ENCODE data around the gene TFDP2.
"Not testable (repeated sequence)": the region's sequence is repeated elsewhere in the genome, so short reads cannot be mapped to it uniquely, and the experiment has no call there.

TFDP2 gene

DNA sequence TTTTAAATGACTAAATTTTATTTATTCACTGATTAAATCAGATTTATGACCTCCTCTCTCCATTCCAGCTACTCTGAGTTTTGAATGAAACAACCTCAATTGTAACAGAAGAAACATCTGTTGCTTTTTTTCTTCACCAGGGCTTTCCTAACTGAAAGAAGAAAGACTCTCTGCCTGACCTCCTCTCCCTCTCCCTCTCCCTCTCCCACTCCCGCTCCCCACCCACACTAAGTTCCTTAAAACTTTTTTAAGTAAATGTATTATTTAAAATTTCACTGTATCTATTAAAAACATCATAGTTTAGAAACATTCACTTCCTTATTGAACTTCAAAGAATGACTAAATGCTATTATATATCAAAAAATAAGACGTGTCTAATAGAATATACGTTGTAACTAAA lies 122.0 kb downstream of the TFDP2 start:
- DNase-seq (ENCODE audit: low spot score) (no peak), FAIRE-seq (no peak)

- FAIRE-seq, result no peak
- DNase-seq (ENCODE audit: low spot score), result no peak
These were observed 123.0 kb downstream of the TFDP2 start for GRCh38 chr3:142026333-142026732.

- FAIRE-seq (no peak), DNase-seq (ENCODE audit: low spot score) (no peak)
These were observed 127.0 kb downstream of the TFDP2 start for GRCh38 chr3:142022381-142022780.

DNA sequence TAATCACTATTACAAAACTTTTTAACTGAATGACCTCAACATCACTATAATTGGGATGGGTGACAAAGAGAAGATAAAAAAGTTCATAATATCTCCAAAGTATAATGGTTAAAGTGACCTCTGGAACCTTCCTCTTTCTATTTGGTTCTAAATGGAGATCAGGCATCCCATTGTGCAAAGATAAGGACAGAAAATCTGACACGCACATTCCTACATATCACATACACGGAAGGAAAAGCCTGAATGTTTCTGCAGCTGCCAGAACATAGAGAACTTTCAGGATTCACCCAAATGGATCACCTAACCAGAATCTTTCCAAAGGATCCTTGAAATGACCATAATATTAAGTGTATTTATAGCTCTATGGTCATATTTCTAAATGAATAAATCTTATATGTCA lies 128.2 kb downstream of the TFDP2 start:
- FAIRE-seq (no peak), DNase-seq (ENCODE audit: low spot score) (no peak)

DNA sequence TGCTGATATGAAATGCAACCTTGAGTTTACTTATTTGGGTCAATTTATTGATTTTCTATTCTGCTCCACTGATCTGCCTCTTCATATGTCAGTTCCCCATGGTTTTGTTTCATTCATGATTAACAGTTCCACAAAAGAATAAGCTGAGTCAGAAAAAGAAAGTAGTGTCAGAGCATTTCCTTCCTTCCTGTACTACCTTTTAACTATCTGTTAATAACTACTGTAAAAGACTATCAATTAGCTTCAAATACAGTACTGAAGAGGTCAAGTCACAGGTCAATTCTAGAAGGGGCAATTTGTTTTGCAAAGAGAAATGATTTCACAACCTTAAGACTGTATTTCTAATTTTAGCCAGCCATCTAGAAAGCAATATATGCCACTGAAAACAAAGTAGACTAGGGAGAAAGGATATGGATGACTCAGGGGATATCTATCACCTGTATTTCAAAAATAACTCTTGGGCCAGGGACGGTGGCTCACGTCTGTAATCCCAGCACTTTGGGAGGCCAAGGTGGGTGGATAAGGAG lies 129.5 kb downstream of the TFDP2 start:
- DNase-seq (ENCODE audit: low spot score), result no peak
- FAIRE-seq, result no peak

DNA sequence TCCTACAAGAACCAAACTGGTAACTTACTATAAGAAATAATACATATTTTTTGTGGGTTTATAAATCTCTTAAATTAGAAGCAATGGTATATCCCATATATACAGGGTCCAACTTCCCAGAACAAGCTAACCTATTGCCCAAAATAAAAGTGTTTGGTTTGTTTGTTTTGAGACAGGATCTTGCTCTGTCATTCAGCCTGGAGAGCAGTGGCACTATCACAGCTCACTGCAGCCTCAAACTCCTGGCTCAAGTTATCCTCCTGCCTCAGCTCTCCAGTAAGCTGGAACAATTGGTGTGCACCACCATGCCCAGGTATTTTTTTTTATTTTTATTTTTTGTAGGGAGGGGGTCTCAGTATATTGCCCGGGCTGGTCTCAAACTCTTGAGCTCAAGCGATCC lies 135.4 kb downstream of the TFDP2 start:
- no peak for FAIRE-seq

GRCh38 chr3:142013326-142013980 lies 135.9 kb downstream of the TFDP2 start:
- DNase-seq (ENCODE audit: low spot score) (no peak), FAIRE-seq (no peak)

More for the DNA sequence above, 135.4 kb downstream of the TFDP2 start:
- DNase-seq (ENCODE audit: low spot score), result no peak

- FAIRE-seq, result no peak
- DNase-seq (ENCODE audit: low spot score), result no peak
These were observed 140.3 kb downstream of the TFDP2 start for GRCh38 chr3:142009029-142009428.

GRCh38 chr3:142007710-142008399 lies 141.5 kb downstream of the TFDP2 start:
- DNase-seq (ENCODE audit: low spot score) (no peak), FAIRE-seq (no peak)

DNA sequence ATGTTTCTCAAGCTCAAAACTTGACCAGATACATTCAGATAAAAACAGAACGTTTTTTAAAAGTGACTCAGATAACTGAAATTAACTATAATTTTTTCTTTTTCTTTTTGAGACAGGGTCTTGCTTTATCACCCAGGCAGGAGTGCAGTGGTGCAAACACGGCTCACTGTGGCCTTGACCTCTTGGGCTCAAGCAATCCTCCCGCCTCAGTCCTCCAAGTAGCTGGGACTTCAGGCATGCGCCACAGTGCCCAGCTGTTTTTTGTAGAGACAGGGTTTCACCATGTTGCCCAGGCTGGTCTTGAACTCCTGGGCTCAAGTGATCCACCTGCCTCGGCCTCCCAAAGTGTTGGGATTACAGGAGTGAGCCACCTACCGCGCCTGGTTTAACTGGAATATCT lies 144.4 kb downstream of the TFDP2 start:
- FAIRE-seq; DNase-seq (ENCODE audit: low spot score): not testable (repeated sequence)

DNA sequence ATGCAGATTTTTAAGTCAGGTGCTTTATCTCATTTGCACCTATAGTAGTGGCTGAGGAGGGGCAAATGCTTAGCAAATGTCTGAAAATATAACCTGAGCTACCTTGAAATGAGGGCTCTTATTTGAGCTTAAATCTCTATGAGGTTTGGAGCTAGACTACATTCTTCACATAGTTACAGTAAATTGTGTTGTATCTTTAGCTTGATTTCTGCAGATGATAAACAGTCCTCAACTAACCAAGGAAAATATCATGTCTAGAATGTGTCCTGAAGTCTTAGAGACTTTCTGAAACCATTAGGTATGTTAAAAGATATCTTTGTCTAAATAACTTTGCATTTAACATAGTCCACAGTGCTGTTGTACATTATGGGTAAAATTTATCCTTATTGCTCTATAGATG lies 145.3 kb downstream of the TFDP2 start:
- FAIRE-seq, result no peak
- DNase-seq (ENCODE audit: low spot score), result no peak

DNA sequence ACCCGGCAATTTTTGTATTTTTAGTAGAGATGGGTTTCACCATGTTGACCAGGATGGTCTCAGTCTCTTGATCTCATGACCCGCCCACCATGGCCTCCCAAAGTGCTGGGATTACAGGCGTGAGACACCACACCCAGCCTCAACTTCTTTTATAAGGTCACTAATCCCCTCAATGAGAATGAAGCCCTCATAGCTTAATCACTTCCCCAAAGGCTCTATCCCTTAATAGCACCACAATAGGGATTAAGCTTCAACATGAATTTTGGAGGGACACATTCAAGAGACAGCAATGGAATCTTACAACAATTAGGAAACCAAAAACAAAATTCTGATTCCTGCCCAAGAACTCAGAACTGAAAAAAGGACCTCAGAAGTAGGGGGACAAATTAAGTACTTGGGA lies 146.1 kb downstream of the TFDP2 start:
- no peak for DNase-seq (ENCODE audit: low spot score)
- FAIRE-seq, result no peak

GRCh38 chr3:142000325-142000870 lies 148.9 kb downstream of the TFDP2 start:
- FAIRE-seq, result no peak

GRCh38 chr3:141998669-141999290 lies 150.6 kb downstream of the TFDP2 start:
- FAIRE-seq, result no peak
- DNase-seq (ENCODE audit: low spot score), result peak; percentile 8

More at GRCh38 chr3:142000325-142000870, 148.9 kb downstream of the TFDP2 start:
- DNase-seq (ENCODE audit: low spot score), result no peak

GRCh38 chr3:141996437-141996836 lies 152.9 kb downstream of the TFDP2 start:
- FAIRE-seq, result no peak
- DNase-seq (ENCODE audit: low spot score), result no peak

- no peak for DNase-seq (ENCODE audit: low spot score)
- no peak for FAIRE-seq
These were observed 154.5 kb downstream of the TFDP2 start for GRCh38 chr3:141994856-141995255.

GRCh38 chr3:141992512-141992911 lies 156.8 kb downstream of the TFDP2 start:
- no peak for DNase-seq (ENCODE audit: low spot score)
- FAIRE-seq, result no peak

GRCh38 chr3:141986548-141987107 lies 162.7 kb downstream of the TFDP2 start:
- FAIRE-seq (no peak), DNase-seq (ENCODE audit: low spot score) (no peak)

- DNase-seq (ENCODE audit: low spot score) (no peak), FAIRE-seq (no peak)
These were observed 168.3 kb downstream of the TFDP2 start for GRCh38 chr3:141981084-141981483.

GRCh38 chr3:141979050-141979671 lies 170.2 kb downstream of the TFDP2 start:
- no peak for FAIRE-seq
- DNase-seq (ENCODE audit: low spot score), result no peak

DNA sequence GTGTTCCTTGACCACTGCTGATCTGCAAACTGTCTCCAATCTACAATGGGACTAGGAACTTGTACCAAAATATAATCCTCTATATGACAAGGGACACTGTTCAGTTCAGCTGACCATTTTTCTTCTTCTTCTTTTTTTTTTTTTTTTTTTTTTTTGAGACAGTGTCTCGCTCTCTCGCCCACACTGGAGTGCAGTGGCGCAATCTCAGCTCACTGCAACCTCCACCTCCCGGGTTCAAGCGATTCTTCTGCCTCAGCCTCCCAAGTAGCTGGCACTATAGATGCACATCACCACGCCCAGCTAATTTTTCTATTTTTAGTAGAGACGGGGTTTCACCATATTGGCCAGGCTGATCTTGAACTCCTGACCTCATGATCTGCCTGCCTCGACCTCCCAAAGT lies 174.6 kb downstream of the TFDP2 start:
- FAIRE-seq; DNase-seq (ENCODE audit: low spot score): not testable (repeated sequence)

All from urothelium cell line (cell line).